SK-N-SH (cell line): ENCODE results near the gene CENPU. TPM values are rescaled to one million over a fixed set of nuclear protein-coding genes. Genes with fewer than 3 reads are reported as not detected.

Experiments
- CTCF ChIA-PET: fragments of 300-600, 350-600 bp; formaldehyde crosslinking; extraction: SDS; loops from one replicate; lab custom pipeline; 2021; lab: Yijun Ruan, JAX
- POLR2A ChIA-PET: fragments of 350-600 bp; sonication (Branson Sonifier 250); formaldehyde crosslinking; extraction: SDS; loops from one replicate; lab custom pipeline; 2020; ENCODE audit warnings: antibody characterized with exemption, inconsistent platforms; lab: Yijun Ruan, JAX
- DNase-seq: peaks from one replicate; pipeline ENCODE4 v3.0.0; 2012
- H2AFZ ChIP-seq: fragments of 200-600 bp; sonication (generic); 2 replicates; pipeline ENCODE4 v1.8.1; 2016; ENCODE audit warnings: antibody characterized with exemption, mild to moderate bottlenecking, low read depth
- H3F3A ChIP-seq: fragments of 200-600 bp; sonication (generic); replicated peaks from 2 replicates; pipeline ENCODE3; 2016; ENCODE audit warnings: antibody characterized with exemption, mild to moderate bottlenecking; ENCODE audit not compliant: insufficient read depth
- H3K27ac ChIP-seq, 2 experiments: fragments of 200-500 bp in 1 of 2; fragments of 200-600 bp in 1 of 2; sonication (Bioruptor generic) in 1 of 2; sonication (generic), shearing (Covaris generic) in 1 of 2; 2 replicates each; pipeline versions ENCODE4 v1.5.1 to v1.6.1; 2014 to 2016; ENCODE audit warnings: low read depth in 2 of 2, inconsistent platforms in 1 of 2, low read length in 1 of 2, mild to moderate bottlenecking in 1 of 2, mixed read lengths in 1 of 2
- H3K27me3 ChIP-seq: fragments of 200-600 bp; sonication (generic), shearing (Covaris generic); 2 replicates; pipeline ENCODE4 v1.6.1; 2016; ENCODE audit warnings: mixed run types; ENCODE audit not compliant: insufficient read depth
- H3K36me3 ChIP-seq, 2 experiments: fragments of 200-500 bp in 1 of 2; fragments of 200-600 bp in 1 of 2; sonication (Bioruptor generic) in 1 of 2; sonication (generic) in 1 of 2; replicated peaks in 1 of 2; 2 replicates each; pipeline versions ENCODE3 to v1.5.1; 2014 to 2016; ENCODE audit warnings: low read length in 1 of 2, mild to moderate bottlenecking in 1 of 2; ENCODE audit not compliant: insufficient read depth in 2 of 2, control insufficient read depth in 1 of 2
- H3K4me1 ChIP-seq, 2 experiments: fragments of 200-500 bp in 1 of 2; fragments of 200-600 bp in 1 of 2; sonication (Bioruptor generic) in 1 of 2; sonication (generic), shearing (Covaris generic) in 1 of 2; 2 replicates each; pipeline versions ENCODE4 v1.5.1 to v1.6.1; 2014 to 2016; ENCODE audit warnings: low read depth in 1 of 2, low read length in 1 of 2, mixed run types in 1 of 2; ENCODE audit not compliant: insufficient read depth in 2 of 2, control insufficient read depth in 1 of 2
- H3K4me2 ChIP-seq: fragments of 200-600 bp; sonication (generic), shearing (Covaris generic); 2 replicates; pipeline ENCODE4 v1.6.1; 2017; ENCODE audit warnings: mixed run types
- H3K4me3 ChIP-seq, 2 experiments: fragments of 200-500 bp in 1 of 2; fragments of 200-600 bp in 1 of 2; sonication (Bioruptor generic) in 1 of 2; sonication (generic), shearing (Covaris generic) in 1 of 2; 2 replicates each; pipeline versions ENCODE4 v1.5.1 to v1.8.1; 2014 to 2016; ENCODE audit warnings: low read depth in 2 of 2, inconsistent platforms in 1 of 2, low read length in 1 of 2, mild to moderate bottlenecking in 1 of 2, mixed read lengths in 1 of 2, moderate library complexity in 1 of 2
- H3K79me2 ChIP-seq: fragments of 200-600 bp; sonication (generic); 2 replicates; pipeline ENCODE4 v1.8.1; 2017; ENCODE audit warnings: mild to moderate bottlenecking; ENCODE audit not compliant: insufficient read depth
- H3K9ac ChIP-seq: fragments of 200-600 bp; sonication (generic); 2 replicates; pipeline ENCODE4 v1.6.1; 2017; ENCODE audit warnings: mixed run types
- H3K9me2 ChIP-seq: fragments of 200-600 bp; sonication (generic); 2 replicates; pipeline ENCODE4 v1.6.1; 2017; ENCODE audit warnings: mixed run types
- H3K9me3 ChIP-seq: fragments of 200-600 bp; sonication (generic); 2 replicates; pipeline ENCODE4 v1.6.1; 2017; ENCODE audit warnings: mixed run types, mild to moderate bottlenecking, moderate library complexity
- H4K20me1 ChIP-seq: fragments of 200-600 bp; sonication (generic); 2 replicates; pipeline ENCODE4 v1.6.1; 2017; ENCODE audit warnings: mild to moderate bottlenecking, mixed run types; ENCODE audit not compliant: insufficient read depth
- EP300 ChIP-seq, 2 experiments: IDR thresholded peaks; 2 replicates each; pipeline versions ENCODE4 v1.4.0 to v1.6.1; 2012; ENCODE audit warnings: borderline replicate concordance in 1 of 2, low read depth in 1 of 2, low read length in 1 of 2
- EZH2phosphoT487 ChIP-seq: fragments of 200-600 bp; sonication (generic); IDR thresholded peaks from 2 replicates; pipeline ENCODE4 v1.6.1; 2017; ENCODE audit warnings: low read depth, mixed run types, mild to moderate bottlenecking, antibody characterized with exemption, moderate library complexity, borderline replicate concordance
- FOSL2 ChIP-seq: IDR thresholded peaks from 2 replicates; pipeline ENCODE4 v1.4.0; 2012; ENCODE audit warnings: low read depth, mild to moderate bottlenecking, moderate library complexity, borderline replicate concordance
- FOXM1 ChIP-seq: IDR thresholded peaks from 2 replicates; pipeline ENCODE4 v1.4.0; 2012; ENCODE audit warnings: low read depth, mild to moderate bottlenecking
- GABPA ChIP-seq: IDR thresholded peaks from 2 replicates; pipeline ENCODE4 v1.4.0; 2012; ENCODE audit warnings: low read depth, mild to moderate bottlenecking
- JUND ChIP-seq: IDR thresholded peaks from 2 replicates; pipeline ENCODE4 v1.4.0; 2012
- MEF2A ChIP-seq: IDR thresholded peaks from 2 replicates; pipeline ENCODE4 v1.4.0; 2012; ENCODE audit warnings: low read depth, borderline replicate concordance
- MXI1 ChIP-seq: IDR thresholded peaks from 2 replicates; pipeline ENCODE4 v1.6.1; 2012; ENCODE audit warnings: mild to moderate bottlenecking, low read depth, low read length, improper control_type of control experiment
- RAD21 ChIP-seq: IDR thresholded peaks from 2 replicates; pipeline ENCODE4 v1.6.1; 2012; ENCODE audit warnings: mild to moderate bottlenecking, low read length
- RCOR1 ChIP-seq: fragments of 150-350 bp; IDR thresholded peaks from 2 replicates; pipeline ENCODE4 v1.6.1; 2017; ENCODE audit warnings: antibody characterized with exemption, low read length
- RFX5 ChIP-seq: IDR thresholded peaks from 2 replicates; pipeline ENCODE4 v1.6.1; 2012; ENCODE audit warnings: mild to moderate bottlenecking, improper control_type of control experiment, low read length
- RXRA ChIP-seq: IDR thresholded peaks from 2 replicates; pipeline ENCODE4 v1.4.0; 2012; ENCODE audit warnings: low read depth, mild to moderate bottlenecking, borderline replicate concordance
- SIN3A ChIP-seq: IDR thresholded peaks from 2 replicates; pipeline ENCODE4 v1.6.1; 2012; ENCODE audit warnings: low read depth, mild to moderate bottlenecking, low read length, moderate library complexity, borderline replicate concordance
- SMC3 ChIP-seq: IDR thresholded peaks from 2 replicates; pipeline ENCODE4 v1.6.1; 2012; ENCODE audit warnings: low read depth, low read length, improper control_type of control experiment
- TCF12 ChIP-seq: IDR thresholded peaks from 2 replicates; pipeline ENCODE4 v1.4.0; 2012
- WGBS: methylation state at CpG from one replicate; pipeline ENCODE4 v1.1.6; 2017; ENCODE audit warnings: low lambda C conversion rate; 5-methylcytosine and 5-hydroxymethylcytosine counted together
- polyA plus RNA-seq, 3 experiments: library from polyadenylated mRNA; depleted of rRNA; stranded (reverse); fragments of >200 nt; gene quantifications; 2 replicates each; pipeline ENCODE4 v1.2.3, GENCODE V29; 2012
- TF ChIP-seq, protein P1 (sequence below): fragments of 150-350 bp; IDR thresholded peaks from 2 replicates; pipeline ENCODE4 v1.6.1; 2016; ENCODE audit warnings: mild to moderate bottlenecking, low read depth, low read length
- TF ChIP-seq, protein P2 (sequence below): fragments of 200-600 bp; sonication (generic); IDR thresholded peaks from 2 replicates; pipeline ENCODE4 v1.6.1; 2017; ENCODE audit warnings: antibody characterized with exemption, mild to moderate bottlenecking, moderate library complexity
- TF ChIP-seq, protein P3 (sequence below): fragments of 150-350 bp; IDR thresholded peaks from 2 replicates; pipeline ENCODE4 v1.6.1; 2017; ENCODE audit warnings: antibody characterized with exemption, low read length, low read depth, borderline replicate concordance

Gene CENPU
- polyA plus RNA-seq, 1 of the 3 experiments (the other 2 are of a cell fraction) = 8.7 TPM

DNA sequence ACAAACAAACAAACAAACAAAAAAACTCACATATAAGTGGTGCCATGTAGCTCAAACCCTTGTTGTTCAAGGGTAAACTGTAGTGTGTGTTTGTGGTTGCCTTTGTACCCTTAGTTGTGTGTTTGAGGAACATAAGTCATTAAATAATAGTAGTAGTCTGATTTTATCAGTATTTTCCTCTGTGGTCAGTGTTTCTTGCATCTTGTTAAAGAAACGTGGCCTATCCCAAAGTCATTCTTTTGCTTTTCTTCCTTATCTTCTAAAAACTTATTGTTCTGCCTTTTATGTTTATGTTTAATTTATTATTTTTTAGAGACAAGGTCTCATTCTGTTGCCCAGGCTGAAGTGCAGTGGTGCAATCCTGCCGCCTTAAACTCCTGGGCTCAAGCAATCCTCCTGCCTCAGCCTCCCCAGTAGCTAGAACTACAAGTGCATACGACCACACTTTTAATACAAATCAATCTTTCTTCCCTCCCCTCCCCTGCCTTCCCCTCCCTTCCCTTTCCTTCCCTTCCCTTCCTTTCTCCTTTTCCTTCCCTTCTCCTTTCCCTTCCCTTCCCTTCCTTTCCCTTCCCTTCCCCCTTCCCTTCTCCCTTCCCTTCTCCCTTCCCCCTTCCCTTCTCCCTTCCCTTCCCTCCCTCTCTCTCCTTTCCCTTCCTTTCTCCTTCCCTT is 57.9 kb downstream of the CENPU start:
- no peak for DNase-seq
- POLR2A ChIA-PET = no interaction called here
- Histone ChIP-seq H3K27ac (no peak overlapping the region), H2AFZ (no peak overlapping the region), H3K9me2 (no peaks in the 10 kb centered on the region), H3K27me3 (no peaks in the 10 kb centered on the region), H3K9ac (no peak overlapping the region), H3K4me2 (no peak overlapping the region), H3K79me2 (no peaks in the 10 kb centered on the region), H3K36me3 (peaks cover 6 to 16% of the 10 kb centered on the region in 2 experiments), H3K4me1 (no peaks in the 10 kb centered on the region), H4K20me1 (no peaks in the 10 kb centered on the region), H3F3A (no peaks in the 10 kb centered on the region), H3K9me3 (no peaks in the 10 kb centered on the region), H3K4me3 (no peak overlapping the region)
- CTCF ChIA-PET = no interaction called here
- TF ChIP-seq RXRA (no peak), JUND (no peak), RCOR1 (no peak), SMC3 (no peak), EZH2phosphoT487 (no peak), EP300 (IDR thresholded peaks at IDR 0.05; ENCODE audit: borderline replicate concordance in 1 of 2, low read depth in 1 of 2, low read length in 1 of 2) (no peak), RFX5 (no peak), RAD21 (no peak), MXI1 (no peak), SIN3A (no peak), FOXM1 (no peak), FOSL2 (no peak), GABPA (no peak), TCF12 (no peak), MEF2A (no peak)
- TF ChIP-seq, protein P1, sequence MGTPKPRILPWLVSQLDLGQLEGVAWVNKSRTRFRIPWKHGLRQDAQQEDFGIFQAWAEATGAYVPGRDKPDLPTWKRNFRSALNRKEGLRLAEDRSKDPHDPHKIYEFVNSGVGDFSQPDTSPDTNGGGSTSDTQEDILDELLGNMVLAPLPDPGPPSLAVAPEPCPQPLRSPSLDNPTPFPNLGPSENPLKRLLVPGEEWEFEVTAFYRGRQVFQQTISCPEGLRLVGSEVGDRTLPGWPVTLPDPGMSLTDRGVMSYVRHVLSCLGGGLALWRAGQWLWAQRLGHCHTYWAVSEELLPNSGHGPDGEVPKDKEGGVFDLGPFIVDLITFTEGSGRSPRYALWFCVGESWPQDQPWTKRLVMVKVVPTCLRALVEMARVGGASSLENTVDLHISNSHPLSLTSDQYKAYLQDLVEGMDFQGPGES = no peak
- TF ChIP-seq, protein P2, sequence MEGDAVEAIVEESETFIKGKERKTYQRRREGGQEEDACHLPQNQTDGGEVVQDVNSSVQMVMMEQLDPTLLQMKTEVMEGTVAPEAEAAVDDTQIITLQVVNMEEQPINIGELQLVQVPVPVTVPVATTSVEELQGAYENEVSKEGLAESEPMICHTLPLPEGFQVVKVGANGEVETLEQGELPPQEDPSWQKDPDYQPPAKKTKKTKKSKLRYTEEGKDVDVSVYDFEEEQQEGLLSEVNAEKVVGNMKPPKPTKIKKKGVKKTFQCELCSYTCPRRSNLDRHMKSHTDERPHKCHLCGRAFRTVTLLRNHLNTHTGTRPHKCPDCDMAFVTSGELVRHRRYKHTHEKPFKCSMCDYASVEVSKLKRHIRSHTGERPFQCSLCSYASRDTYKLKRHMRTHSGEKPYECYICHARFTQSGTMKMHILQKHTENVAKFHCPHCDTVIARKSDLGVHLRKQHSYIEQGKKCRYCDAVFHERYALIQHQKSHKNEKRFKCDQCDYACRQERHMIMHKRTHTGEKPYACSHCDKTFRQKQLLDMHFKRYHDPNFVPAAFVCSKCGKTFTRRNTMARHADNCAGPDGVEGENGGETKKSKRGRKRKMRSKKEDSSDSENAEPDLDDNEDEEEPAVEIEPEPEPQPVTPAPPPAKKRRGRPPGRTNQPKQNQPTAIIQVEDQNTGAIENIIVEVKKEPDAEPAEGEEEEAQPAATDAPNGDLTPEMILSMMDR = no peak
- TF ChIP-seq, protein P3, sequence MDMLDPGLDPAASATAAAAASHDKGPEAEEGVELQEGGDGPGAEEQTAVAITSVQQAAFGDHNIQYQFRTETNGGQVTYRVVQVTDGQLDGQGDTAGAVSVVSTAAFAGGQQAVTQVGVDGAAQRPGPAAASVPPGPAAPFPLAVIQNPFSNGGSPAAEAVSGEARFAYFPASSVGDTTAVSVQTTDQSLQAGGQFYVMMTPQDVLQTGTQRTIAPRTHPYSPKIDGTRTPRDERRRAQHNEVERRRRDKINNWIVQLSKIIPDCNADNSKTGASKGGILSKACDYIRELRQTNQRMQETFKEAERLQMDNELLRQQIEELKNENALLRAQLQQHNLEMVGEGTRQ = no peak
- WGBS = 87% methylated on average over 3 of the region's 3 CpGs
